GM12874 (cell line): Measurements from ENCODE around the gene MRPL49.

Experiments
- TF ChIP-seq, protein P1 (sequence below): IDR thresholded peaks from 2 replicates; pipeline ENCODE4 v1.5.1; 2011; ENCODE audit warnings: low read depth, mild to moderate bottlenecking, control low read depth, low read length, moderate library complexity; ENCODE audit not compliant: insufficient read depth

MRPL49 gene

DNA sequence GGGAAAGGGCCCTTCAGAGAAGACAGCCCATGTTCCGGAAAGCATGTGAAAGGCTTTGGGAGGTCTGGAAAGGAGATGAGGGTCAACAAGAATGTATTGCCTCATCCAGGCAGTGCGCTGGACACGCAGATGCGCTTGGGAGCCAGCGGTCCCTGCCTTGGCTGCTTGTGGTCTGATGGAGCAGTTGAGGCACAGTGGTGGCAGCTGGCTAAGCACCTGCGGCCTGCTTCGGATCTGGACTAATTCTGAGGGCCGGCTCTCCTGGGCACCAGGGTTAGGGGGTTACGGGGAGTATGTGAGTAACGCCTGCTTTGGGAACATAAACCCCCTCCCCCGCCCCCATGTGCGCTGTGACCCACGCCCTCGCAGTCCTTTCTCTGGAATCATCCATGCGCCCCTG, 15.0 kb upstream of the MRPL49 start:
- TF ChIP-seq, protein P1, sequence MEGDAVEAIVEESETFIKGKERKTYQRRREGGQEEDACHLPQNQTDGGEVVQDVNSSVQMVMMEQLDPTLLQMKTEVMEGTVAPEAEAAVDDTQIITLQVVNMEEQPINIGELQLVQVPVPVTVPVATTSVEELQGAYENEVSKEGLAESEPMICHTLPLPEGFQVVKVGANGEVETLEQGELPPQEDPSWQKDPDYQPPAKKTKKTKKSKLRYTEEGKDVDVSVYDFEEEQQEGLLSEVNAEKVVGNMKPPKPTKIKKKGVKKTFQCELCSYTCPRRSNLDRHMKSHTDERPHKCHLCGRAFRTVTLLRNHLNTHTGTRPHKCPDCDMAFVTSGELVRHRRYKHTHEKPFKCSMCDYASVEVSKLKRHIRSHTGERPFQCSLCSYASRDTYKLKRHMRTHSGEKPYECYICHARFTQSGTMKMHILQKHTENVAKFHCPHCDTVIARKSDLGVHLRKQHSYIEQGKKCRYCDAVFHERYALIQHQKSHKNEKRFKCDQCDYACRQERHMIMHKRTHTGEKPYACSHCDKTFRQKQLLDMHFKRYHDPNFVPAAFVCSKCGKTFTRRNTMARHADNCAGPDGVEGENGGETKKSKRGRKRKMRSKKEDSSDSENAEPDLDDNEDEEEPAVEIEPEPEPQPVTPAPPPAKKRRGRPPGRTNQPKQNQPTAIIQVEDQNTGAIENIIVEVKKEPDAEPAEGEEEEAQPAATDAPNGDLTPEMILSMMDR = no peak

DNA sequence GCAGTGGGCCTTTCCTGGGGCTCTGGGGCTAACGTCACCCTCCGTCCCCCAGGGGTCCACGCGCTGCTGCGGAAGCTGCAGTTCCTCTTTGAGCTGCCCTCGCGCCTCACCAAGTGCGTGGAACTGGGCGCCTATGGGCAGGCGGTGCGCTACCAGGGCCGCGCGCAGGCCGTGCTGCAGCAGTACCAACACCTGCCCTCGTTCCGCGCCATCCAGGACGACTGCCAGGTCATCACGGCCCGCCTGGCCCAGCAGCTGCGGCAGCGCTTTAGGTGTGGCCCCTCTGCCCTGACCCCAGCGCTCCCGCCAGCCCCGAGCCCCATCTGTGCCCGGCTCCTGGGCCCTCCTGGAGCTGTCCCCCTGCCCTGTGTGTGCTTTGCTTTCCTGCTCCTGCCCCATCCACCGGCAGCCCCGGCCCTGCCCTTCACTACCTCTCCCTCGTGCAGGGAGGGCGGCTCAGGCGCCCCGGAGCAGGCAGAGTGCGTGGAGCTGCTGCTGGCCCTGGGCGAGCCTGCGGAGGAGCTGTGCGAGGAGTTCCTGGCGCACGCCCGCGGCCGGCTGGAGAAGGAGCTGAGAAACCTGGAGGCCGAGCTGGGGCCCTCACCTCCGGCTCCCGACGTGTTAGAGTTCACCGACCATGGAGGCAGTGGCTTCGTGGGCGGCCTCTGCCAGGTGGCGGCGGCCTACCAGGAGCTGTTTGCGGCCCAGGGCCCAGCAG, 14.2 kb upstream of the MRPL49 start:
- TF ChIP-seq, protein P1 = no peak

DNA sequence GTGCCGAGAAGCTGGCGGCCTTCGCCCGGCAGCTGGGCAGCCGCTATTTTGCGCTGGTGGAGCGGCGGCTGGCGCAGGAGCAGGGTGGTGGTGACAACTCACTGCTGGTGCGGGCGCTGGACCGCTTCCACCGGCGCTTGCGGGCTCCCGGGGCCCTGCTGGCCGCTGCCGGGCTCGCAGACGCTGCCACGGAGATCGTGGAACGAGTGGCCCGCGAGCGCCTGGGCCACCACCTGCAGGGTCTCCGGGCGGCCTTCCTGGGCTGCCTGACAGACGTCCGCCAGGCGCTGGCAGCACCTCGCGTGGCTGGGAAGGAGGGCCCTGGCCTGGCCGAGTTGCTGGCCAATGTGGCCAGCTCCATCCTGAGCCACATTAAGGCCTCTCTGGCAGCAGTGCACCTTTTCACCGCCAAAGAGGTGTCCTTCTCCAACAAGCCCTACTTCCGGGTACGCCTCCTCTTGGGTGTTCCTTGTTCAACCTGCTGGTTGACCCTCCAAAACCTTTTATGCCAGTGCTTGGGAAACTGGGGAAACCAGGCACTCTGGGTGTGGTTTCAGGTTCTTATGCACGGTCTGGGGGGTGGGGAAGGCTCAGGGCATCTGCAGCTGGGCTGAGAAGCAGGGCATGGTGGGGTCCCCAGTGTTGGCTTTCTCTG, 13.5 kb upstream of the MRPL49 start:
- TF ChIP-seq, protein P1 = no peak

DNA sequence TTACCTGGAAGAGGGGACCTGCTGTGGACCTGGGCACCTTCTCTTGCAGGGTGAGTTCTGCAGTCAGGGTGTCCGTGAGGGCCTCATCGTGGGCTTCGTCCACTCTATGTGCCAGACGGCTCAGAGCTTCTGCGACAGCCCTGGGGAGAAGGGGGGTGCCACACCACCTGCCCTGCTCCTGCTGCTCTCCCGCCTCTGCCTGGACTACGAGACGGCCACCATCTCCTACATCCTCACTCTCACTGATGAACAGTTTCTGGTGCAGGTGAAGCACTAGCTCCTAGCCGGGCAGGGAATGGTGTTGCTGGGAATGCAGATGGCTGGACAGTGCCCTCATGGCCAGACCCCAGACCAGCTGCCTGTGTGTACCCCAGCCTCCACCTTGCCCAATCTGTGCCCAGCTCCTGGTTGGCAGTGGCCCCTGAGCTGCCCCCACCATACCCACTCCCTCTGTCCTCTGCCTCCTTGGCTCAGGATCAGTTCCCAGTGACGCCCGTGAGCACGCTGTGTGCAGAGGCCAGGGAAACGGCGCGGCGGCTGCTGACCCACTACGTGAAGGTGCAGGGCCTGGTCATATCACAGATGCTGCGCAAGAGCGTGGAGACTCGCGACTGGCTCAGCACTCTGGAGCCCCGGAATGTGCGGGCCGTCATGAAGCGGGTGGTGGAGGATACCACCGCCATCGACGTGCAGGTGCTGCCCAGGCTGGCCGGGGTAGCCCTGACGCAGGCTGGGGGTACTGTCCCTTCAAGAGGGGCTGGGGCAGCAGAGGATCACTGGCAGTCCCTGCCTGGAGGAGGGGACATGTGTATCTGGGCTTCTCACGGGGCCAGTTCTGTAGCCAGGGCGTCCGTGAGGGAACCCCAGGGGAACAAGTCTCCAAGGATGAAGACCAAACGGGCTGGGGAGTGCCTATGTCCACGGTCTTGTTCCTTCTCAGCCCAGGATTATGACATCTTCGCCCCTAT, 12.6 kb upstream of the MRPL49 start:
- TF ChIP-seq, protein P1 = no peak

DNA sequence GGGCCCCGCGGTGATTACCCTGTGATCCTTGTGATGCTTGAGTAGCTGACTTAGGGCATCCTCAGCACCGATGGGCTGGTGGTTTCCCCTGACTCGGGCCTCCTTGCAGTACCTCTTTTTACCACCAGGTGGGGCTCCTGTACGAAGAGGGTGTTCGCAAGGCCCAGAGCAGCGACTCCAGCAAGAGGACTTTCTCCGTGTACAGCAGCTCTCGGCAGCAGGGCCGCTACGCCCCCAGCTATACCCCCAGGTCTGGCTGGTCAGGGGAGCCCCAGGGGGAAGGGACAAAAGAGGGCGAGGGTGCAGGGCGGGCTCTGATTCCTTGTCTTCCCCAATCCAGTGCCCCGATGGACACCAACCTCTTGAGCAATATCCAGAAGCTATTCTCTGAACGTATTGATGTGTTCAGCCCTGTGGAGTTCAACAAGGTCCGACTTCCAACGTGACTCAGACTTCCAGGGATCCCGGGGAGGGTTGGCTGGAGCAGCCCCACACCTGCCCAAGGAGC, 11.7 kb upstream of the MRPL49 start:
- TF ChIP-seq, protein P1 = peak; percentile 97

DNA sequence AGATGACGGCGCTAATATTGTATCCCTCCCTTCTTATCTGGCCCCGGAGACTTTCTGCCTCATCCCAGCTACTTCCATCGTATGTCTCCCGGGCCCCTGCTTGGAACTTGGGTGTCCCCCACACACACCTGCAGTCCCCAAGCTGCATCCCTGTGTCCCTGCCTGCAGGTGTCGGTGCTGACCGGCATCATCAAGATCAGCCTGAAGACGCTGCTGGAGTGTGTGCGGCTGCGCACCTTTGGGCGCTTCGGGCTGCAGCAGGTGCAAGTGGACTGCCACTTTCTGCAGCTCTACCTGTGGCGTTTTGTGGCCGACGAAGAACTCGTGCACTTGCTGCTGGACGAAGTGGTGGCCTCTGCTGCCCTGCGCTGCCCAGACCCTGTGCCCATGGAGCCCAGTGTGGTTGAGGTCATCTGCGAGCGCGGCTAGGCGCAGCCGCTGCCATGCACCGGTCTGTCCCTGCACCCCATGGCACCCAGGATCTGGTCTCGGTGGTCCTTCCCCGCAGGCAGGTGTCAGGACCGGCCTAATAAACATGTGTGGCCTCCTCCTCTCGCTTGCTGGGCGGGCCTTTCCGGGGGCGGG, 10.9 kb upstream of the MRPL49 start:
- TF ChIP-seq, protein P1 = no peak
